ENCODE results near the gene CBY2.

- TF ChIP-seq YY1 (IDR thresholded peaks at IDR 0.05; ENCODE audit: insufficient read depth, insufficient read length) = no peak
- TF ChIP-seq ZNF274 (IDR thresholded peaks at IDR 0.05; ENCODE audit: low read depth, low read length) = no peak
- TF ChIP-seq SUZ12 (IDR thresholded peaks at IDR 0.05; ENCODE audit: extremely low read depth, insufficient read depth, insufficient read length) = no peak
These were observed 884 bp upstream of the CBY2 start for GRCh38 chr13:45700971-45701900.
